Glomerular endothelial cell (primary cell): Measurements from ENCODE around the gene TRIM9. TPM values are rescaled to one million over a fixed set of nuclear protein-coding genes. Genes with fewer than 3 reads are reported as not detected.

ENCODE experiments used
- DNase-seq: peaks from one replicate; pipeline ENCODE4 v3.0.0-alpha.2; 2011; ENCODE audit warnings: low read depth, low spot score; ENCODE audit errors: extremely low read depth
- total RNA-seq: library from RNA; depleted of rRNA; stranded (reverse); fragments of >200 nt; gene quantifications from 2 replicates; pipeline ENCODE4 v1.2.3, GENCODE V29; 2015

The TRIM9 gene
- total RNA-seq, 1 donor from 2014 or later: 0.06 TPM

- no peak for DNase-seq
Observed at GRCh38 chr14:50937800-50938199, 157.1 kb downstream of the TRIM9 start.

- DNase-seq: no peak
Observed at GRCh38 chr14:50937325-50937724, 157.6 kb downstream of the TRIM9 start.

GRCh38 chr14:50936882-50937281 lies 158.0 kb downstream of the TRIM9 start:
- no peak for DNase-seq

DNA sequence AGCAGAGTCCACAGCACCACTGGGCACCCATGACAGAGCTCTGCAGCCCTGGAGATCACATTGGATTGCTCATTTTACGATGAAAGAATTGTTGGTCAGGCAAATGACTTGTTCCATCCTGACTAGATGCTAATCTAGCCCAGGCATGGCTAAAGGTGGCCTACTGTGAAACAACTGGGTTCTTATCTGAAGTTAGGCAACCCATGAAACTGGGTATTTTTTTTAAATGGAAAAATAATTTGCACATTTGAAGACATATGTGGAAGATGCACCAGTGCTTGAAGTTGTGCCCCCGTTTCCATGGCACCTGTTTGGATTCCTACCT lies 158.9 kb downstream of the TRIM9 start:
- DNase-seq: no peak

- DNase-seq: no peak
Observed at GRCh38 chr14:50935126-50936015, 159.5 kb downstream of the TRIM9 start.

DNA sequence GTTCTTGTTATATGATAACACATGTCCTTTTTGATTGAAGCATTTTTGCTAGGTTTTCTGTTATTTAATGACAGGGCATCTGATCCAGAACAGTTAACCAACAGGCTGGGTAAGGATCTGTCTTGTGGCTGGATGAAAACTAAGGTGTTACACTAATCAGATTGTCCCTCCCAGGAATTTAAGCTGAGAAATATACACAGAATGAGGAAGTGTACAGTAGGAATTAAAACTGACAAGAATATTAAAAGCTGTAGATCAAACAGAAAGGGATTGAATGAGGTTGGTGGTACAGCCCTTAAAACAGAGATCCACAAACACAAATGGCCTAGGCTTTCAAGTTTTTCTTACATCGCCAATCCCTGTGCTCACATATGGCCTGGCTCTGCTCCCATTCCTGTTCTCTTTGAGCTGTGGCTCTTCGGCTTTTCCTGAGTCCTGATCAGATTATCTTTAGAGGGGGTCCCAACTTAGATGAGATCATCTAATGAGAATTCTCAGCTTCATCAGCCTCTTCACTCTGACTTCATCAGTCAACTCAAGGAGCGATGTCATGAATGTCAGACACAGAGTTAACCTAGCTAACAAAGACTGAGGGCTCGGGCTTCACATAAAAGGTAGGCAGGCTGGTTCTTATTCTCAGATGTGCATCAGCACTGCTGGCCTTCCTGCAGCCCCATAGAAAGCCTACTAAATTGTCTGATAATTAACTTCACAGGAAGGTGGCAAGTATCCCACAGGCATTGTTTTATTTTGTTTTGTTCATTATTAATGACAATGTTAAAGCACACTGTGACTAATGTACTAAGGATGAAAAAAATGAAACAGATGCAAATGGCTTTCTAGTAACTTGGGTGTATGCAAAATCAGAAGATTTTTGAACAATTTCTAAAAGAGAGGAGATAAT lies 162.1 kb downstream of the TRIM9 start:
- no peak for DNase-seq

DNA sequence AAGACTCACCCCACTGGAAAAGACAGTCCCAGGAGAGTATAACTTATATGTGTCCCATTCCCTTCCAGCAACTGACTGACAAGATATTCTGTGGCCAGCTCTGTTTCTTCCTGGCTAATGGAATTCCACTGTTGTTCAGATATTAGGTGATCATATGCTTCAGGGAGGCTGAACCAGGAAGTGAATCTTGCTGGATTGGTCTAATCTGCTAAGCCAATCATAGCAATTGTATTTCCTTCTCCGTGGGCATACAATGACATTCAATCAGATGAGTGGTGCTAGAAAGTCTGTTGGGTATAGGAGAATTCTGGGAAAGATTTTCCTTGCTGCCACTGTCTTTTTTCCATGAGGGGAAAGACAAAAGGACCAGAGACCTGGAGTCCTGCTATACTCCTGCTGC lies 162.7 kb downstream of the TRIM9 start:
- DNase-seq: no peak

DNA sequence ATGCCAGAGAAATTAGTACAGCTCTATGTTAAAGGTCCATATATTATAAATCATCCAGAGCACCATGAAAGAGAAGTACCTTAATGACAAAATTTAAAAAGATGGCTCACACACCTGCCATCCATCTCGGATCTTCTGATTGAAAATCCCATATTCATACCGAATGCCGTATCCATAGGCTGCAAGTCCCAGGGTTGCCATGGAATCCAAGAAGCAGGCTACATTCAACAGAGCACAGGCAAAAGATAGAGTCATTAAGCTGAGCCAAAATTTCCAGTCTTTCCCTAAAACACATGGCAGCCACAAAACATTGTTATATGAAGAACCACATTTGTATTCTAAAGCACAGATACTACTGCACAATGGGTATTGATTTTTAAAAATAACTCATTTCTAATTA lies 163.3 kb downstream of the TRIM9 start:
- DNase-seq: no peak

DNA sequence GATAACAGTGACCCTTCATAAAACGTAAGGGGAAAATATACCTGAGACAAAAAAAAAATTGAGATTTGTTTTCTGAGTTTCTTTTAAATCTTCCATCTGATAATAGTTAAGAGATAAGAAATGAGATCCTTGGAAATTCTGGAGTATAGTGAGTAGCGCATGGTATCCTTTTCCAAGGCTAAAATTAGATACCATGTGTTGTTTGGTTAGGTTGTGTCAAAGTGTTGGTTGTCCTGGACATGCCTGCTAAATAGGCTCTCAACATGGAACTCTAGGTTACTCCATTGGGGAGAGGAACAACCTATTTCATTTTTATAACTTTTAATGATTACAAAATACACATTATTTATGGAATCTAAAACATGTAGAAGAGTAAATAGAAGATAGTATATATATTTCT lies 165.4 kb downstream of the TRIM9 start:
- DNase-seq: no peak

GRCh38 chr14:50928002-50928635 lies 166.8 kb downstream of the TRIM9 start:
- no peak for DNase-seq

DNA sequence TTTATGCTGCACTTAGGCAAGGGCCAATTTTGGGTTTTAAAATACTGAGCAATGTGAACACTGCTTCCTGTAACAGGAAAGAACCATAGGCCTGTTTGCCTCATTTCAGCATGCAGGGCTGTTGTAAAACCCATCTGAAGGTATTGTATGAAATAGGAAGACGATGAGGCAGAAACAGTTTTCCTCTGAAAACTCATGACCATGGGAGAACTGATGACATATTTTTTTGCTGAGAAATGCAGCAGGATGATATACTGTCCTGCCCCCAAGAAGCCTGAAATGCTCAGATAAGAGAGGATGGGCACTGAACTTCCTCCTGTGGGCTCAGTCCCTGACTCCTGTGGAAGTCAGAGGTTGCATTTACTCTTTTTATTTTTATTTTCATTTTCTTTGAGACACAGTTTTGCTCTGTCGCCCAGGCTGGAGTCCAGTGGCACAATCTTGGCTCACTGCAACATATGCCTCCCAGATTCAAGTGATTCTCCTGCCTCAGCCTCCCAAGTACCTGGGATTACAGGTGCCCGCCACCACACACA lies 168.0 kb downstream of the TRIM9 start:
- no peak for DNase-seq

Other genes starting within 250 kb of the TRIM9 start
- gene ABHD12B, start 223.1 kb downstream of the TRIM9 start, total RNA-seq: not detected in 2 replicates
- 46.8 and 69.1 TPM in 2 replicates for gene PYGL, start 150.6 kb downstream of the TRIM9 start, total RNA-seq
- gene TMX1, start 145.1 kb upstream of the TRIM9 start, total RNA-seq: 36.5 and 36.6 TPM in 2 replicates